HG03469 (cell line): ENCODE data around the gene AKNA.
A peak's percentile ranks its signal among the peaks of the same experiment; 100 is the strongest.

Experiments
- ATAC-seq: cut with Tn5 transposase; IDR thresholded peaks from one replicate; pipeline ENCODE4 v1.9.1; 2021; ENCODE audit warnings: mild to moderate bottlenecking, moderate library complexity, moderate number of reproducible peaks; ENCODE audit not compliant: unreplicated experiment

AKNA gene

DNA sequence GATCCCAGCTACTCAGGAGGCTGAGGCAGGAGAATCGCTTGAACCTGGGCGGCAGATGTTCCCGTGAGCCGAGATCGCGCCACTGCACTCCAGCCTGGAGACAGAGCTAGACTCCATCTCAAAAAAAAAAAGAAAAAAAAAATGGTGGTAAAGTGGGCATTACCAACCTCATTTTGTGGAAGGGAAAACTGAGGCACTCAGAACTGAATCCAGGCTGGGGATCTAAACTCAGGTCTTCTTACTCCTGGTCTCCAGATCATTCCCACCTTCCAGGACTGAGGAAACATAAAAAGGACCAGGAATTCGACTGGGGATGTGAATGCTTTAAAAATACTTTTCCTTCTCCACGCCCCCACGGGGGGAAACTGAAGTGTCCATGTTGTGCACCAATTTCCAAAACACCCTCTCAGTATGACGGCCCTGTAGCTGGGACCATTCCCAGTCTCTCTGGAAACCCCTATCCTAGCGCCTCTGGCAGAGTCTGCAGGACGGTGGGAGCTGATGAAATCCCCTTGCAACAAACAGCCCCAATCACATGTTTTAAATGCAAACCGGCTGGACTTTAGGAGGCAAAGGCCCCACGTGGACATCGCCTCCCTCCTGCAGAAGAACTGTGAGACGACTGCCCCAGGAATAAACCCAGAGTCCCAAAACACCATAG lies 8.9 kb upstream of the AKNA start:
- no peak for ATAC-seq

- no peak for ATAC-seq
These were observed 8.0 kb upstream of the AKNA start for GRCh38 chr9:114395768-114396167.

GRCh38 chr9:114395334-114395617 lies 7.5 kb upstream of the AKNA start:
- ATAC-seq = no peak

DNA sequence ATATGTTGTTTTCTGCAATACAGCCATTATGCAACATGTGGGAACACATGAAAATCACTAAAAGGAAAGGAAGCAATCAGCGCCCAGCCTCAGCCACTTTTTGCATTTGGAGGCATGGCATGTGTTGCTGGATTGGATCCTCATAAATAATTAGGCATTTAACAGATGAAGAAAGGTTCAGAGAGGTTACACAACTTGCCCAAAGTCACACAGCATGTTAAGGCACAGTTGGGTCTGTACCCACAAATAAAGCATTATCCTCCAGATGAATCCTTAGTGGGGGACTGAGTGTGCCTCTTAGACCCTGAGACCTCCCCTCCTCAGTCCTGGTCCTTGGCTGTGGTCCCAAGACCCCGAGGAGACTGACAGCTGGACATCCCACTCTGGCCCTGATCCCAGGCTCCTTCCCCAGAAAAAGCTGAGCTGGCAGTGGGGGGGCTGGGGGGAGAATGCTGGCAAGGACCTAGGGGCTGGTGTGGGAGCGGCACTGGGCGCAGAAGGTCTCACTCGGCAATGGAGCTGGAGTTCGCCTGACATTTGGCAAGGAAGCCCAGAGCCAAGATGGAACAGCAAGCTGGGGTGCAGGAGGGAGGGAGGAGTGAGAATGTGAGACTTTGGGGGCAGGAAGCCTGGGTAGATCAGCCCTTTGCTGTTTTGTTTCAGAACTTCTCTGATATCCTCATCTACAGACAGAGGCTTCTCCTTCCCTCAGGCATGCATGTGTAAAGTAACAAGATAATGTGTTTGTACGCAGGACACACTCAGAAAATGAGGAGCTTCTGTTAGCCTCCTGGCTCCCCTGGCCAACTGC lies 6.9 kb upstream of the AKNA start:
- no peak for ATAC-seq

DNA sequence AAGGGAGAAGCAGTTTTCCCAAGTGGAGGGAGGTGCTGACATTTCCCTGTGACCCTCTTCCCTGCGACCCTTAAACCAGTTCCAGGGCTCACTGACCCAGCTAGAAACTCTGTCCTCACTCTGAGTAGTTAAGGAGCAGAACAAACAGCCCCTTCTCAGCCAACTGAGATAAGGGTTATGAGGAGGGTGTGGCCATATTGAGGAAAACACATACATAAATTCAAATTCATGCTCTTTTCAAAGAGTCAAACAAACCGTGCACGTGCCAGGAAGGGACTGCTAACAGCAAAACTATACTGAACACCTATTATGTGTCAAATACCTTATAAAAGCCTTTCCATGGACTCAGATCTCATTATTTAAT lies 4.9 kb upstream of the AKNA start:
- no peak for ATAC-seq

DNA sequence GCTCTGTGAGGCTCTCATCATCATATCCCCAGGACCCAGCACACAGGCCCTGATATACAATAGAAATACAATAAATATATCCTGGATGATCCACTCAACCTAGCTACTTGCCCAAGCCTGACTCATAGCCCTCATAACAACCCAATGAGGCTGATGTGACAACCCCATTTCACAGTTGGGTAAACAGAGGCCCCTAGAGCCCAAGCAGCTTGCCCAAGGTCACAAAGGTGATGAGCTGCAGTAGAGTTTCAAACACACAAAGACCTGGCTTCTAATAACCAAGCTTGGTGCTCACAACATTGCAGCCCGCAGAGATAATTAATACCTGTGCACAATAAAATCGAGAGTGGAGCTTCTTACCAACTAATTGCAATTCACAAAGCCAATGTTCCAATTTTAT lies 3.2 kb upstream of the AKNA start:
- ATAC-seq = no peak

GRCh38 chr9:114389612-114390368 lies 2.0 kb upstream of the AKNA start:
- ATAC-seq = no peak

DNA sequence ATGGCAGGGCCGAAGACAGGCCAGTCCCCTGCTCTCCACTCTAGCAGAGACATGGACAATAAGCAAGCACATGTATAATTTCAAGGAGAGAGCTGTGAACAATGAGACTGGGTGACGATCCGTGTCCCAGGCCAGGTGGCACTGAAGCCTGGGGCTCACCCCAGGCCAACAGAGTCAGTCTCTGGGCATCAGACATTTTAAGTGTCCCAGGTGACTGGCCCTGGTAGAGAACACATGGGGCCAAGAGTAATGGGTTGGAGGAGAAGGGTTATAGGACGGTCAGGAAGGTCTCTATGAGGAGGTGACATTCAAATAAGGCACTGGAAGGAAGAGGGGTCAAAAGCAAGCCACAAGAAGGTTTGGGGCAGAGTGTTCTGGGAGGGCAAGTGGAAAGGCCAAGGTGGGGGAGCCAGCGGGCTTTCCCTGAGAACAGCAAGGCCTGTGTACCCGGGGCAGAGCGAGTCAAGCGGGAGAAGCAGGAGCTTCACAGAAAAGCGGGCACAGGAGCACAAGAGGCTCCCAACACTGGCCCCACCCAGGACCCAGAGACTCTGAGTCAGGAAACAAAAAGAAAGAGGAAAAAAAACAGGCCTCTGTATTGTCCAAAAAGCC lies 1.1 kb upstream of the AKNA start:
- ATAC-seq = no peak

GRCh38 chr9:114388357-114388682 lies 538 bp upstream of the AKNA start:
- ATAC-seq = no peak

- ATAC-seq = no peak
These were observed 699 bp downstream of the AKNA start for GRCh38 chr9:114386886-114387679.

GRCh38 chr9:114386361-114386885 lies 1.4 kb downstream of the AKNA start:
- no peak for ATAC-seq

DNA sequence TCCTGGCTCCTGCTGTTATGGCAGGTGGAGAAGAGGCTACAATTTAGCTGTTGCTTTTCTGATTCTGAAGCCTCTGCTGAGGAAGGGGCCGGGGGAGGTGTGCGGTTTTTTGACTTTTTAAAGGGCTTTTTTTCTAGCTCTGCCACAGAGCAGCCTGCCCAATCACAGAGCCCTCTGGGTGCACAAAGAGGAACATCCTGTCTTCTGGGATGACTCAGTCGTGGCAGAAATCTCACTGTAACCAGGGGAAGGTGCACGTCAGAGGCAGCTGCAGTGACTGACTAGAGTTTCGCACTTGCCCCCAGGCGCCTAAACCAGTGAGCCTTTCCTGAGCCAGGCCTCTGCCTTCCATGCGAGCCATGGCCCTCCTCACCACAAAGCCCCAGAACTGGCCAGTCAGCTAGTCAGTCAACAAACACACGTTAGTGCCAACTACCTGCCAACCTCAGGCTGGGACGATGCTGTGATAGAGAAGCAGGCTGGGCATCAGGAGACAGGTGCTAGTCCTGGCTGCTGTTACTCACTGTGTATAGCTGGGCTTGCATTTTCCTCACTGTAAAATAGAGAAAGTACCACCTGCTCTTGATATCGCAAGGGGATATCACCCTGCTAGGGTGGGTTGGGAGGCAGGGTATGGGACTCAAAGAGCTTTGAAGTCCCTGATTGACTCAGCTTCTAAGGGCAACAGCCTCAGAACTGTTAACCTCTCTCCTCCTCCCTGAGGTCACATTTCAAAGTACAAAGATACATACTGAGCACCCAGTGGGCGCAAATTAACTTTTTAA lies 2.2 kb downstream of the AKNA start:
- peak; percentile 75 for ATAC-seq

GRCh38 chr9:114384836-114385396 lies 2.9 kb downstream of the AKNA start:
- ATAC-seq = no peak

- no peak for ATAC-seq
These were observed 3.4 kb downstream of the AKNA start for GRCh38 chr9:114384341-114384740.

DNA sequence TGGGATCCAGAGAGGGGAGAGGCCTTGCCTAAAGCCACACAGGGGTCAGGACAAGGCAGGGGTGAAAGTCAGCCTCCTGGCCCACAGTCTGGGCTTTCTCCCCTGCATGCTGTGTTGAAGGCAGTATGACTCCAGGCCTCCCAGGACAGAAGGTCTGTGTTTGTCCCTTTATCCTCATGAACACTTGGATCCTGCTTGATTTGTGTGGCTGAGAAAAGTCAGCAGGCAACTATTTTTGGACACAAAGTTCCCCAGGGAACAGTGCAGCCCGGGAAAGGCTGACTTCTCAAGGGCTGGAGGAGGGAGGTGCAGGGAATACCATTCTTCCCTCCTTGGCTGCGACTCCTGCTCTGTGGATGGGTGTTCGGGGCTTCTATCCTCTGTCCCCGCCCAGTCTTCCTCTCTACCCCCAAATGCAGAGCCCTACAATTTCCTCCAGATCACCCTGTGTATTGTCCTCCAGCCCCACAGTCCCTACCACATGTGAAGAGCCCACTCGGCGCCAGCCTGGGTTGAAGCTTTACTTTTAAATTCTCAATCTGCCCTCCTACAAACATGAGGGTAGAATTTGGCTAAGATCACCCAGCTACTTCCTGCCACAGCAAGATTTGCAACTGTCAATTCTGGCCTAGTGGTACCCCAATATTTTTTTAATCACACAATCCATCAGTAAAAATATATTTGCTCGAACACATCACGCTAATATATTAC lies 4.1 kb downstream of the AKNA start:
- ATAC-seq = no peak

DNA sequence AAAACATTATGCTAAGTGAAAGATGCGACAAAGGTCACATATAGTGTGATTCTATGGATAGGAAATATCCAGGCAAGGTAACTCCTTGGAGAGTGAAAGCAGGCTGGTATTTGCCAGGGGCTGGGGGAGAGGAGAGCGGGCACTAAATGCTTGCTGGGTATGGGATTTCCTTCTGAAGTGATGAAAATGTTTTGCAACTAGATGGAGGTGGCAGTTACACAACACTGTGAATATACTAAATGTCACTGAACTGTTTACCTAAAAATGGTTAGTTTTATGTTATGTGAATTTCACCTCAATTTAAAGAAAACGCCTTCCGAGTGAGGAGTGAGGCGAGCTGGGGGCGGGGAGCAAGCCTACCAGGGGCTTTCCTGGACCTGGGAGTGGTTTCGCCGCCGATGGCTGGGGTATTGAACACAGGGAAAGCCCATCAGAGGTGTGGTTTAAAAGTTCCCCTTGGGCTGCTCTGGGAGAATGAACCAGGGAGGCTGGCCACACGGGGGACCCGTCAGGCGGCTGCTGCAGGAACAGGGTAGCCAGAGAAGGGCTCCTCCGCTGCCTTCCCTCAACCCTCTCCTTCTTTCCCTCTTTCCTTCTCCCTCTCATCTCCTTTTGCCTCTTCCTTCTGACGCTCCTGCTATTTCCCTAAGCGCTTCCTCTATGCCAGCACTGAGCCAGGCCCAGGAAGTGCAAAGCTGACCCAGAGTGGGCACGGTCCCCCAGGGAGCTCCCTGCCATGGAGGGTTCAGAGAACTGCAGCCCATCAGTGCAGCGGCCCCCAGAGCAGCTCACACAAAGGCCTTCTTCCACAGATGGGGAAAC lies 4.9 kb downstream of the AKNA start:
- no peak for ATAC-seq

DNA sequence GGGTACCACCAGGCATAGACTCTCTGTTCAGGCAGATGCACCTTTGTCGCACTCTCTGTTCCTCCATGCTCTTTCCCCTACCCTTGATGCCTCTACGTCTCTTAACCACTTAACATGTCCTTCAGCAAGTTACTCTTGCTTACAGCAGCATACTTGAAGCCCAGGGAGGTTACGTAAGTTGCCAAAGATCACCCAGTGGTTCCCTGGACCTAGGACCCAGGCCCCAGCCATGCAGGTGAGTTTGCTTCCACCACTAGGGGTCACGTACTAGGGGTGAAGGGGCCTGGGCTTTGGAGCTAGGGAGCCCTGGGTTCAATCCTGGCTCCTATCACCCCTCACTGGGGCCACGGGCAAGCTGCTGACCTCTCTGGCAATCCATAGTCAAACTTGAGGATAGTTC lies 8.9 kb downstream of the AKNA start:
- ATAC-seq = no peak

DNA sequence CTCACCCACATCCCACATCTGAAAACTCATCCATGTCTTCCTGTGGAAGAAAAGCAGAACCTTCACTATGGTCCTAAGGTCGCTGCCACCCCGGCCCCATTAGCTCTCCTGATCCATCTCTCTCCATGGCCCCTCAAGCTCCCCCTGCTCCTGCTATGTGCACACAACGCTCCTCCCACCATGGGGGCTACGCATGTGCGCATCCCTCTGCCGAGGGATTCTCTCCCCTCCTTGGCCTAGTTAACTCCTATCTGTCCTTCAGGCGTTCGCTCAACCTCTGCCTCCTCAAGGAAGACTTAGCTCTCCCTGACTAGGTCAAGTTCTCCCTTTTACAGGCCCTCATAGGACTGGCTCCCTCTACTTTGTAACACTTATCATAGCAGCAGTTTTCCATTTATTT lies 9.8 kb downstream of the AKNA start:
- no peak for ATAC-seq
